Activated CD8-positive, alpha-beta T cell treated with anti-CD3 and anti-CD28 coated beads for 36 hours (primary cell): ENCODE data around the gene MRPS6. TPM values are rescaled to one million over a fixed set of nuclear protein-coding genes. Genes with fewer than 3 reads are reported as not detected.

Source experiments
- ATAC-seq: fragments of 200-7000 bp; cut with Tn5 transposase; one replicate; pipeline ENCODE4 v1.10.0; 2021; ENCODE audit warnings: mild to moderate bottlenecking, moderate library complexity
- CTCF ChIA-PET: fragments of 350-600 bp; sonication (Branson Sonifier 250); formaldehyde crosslinking; loops from one replicate; lab custom pipeline; 2021; ENCODE audit warnings: antibody characterized with exemption; lab: Charles Lee
- POLR2A ChIA-PET: fragments of 350-600 bp; sonication (Branson Sonifier 250); formaldehyde crosslinking; loops from one replicate; lab custom pipeline; 2021; ENCODE audit warnings: antibody characterized with exemption; lab: Charles Lee
- DNase-seq: peaks from one replicate; pipeline ENCODE4 v3.0.0-alpha.2; 2020
- H3K27ac Mint-ChIP-seq: one replicate; pipeline ENCODE4 v1.8.0; 2021; ENCODE audit warnings: mild to moderate bottlenecking, mixed read lengths
- H3K27me3 Mint-ChIP-seq: one replicate; pipeline ENCODE4 v1.8.0; 2021; ENCODE audit warnings: mixed read lengths
- H3K36me3 Mint-ChIP-seq: one replicate; pipeline ENCODE4 v1.8.0; 2021; ENCODE audit warnings: low read depth, mixed read lengths
- H3K4me1 Mint-ChIP-seq: one replicate; pipeline ENCODE4 v1.8.0; 2021; ENCODE audit warnings: low read depth, mixed read lengths
- H3K4me3 Mint-ChIP-seq: one replicate; pipeline ENCODE4 v1.8.0; 2021; ENCODE audit warnings: mild to moderate bottlenecking, moderate library complexity, mixed read lengths
- H3K9me3 Mint-ChIP-seq: one replicate; pipeline ENCODE4 v1.8.0; 2021; ENCODE audit warnings: mixed read lengths
- intact Hi-C: fragments of 100-400 bp; cut with micrococcal nuclease; formaldehyde crosslinking; loops from one replicate; pipeline ENCODE4 v1.10.0; 2022
- total RNA-seq, 2 experiments: library from RNA; stranded (reverse); gene quantifications; one replicate each; pipeline ENCODE4 v1.2.3, GENCODE V29; 2021
- TF ChIP-seq, protein P1 (sequence below): fragments of 200-600 bp; IDR thresholded peaks from one replicate; pipeline ENCODE4 v1.8.0; 2022; ENCODE audit warnings: antibody characterized with exemption, mild to moderate bottlenecking

Gene MRPS6
- total RNA-seq, 2 experiments from 2014 or later = 93.9 to 95.2 TPM

GRCh38 chr21:34029743-34030528, 43.4 kb upstream of the MRPS6 start:
- H3K4me3 Mint-ChIP-seq = peak overlapping the region; percentile 6
- ATAC-seq = peak; percentile 96
- ChIA-PET CTCF (interaction anchor here (0.9 kb wide), 1 partner anchor 106 kb away, joined by 5 read pairs; no protein-coding TSS in a partner anchor), POLR2A (interaction anchor here (1.0 kb wide), 1 partner anchor 53 kb away, joined by 3 read pairs; no protein-coding TSS in a partner anchor)
- H3K27me3 Mint-ChIP-seq = no peaks in the 10 kb centered on the region
- TF ChIP-seq, protein P1, sequence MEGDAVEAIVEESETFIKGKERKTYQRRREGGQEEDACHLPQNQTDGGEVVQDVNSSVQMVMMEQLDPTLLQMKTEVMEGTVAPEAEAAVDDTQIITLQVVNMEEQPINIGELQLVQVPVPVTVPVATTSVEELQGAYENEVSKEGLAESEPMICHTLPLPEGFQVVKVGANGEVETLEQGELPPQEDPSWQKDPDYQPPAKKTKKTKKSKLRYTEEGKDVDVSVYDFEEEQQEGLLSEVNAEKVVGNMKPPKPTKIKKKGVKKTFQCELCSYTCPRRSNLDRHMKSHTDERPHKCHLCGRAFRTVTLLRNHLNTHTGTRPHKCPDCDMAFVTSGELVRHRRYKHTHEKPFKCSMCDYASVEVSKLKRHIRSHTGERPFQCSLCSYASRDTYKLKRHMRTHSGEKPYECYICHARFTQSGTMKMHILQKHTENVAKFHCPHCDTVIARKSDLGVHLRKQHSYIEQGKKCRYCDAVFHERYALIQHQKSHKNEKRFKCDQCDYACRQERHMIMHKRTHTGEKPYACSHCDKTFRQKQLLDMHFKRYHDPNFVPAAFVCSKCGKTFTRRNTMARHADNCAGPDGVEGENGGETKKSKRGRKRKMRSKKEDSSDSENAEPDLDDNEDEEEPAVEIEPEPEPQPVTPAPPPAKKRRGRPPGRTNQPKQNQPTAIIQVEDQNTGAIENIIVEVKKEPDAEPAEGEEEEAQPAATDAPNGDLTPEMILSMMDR = no peak
- no peaks in the 10 kb centered on the region for H3K36me3 Mint-ChIP-seq
- H3K9me3 Mint-ChIP-seq = peaks cover 3% of the 10 kb centered on the region
- H3K27ac Mint-ChIP-seq = peak overlapping the region; percentile 87
- peak; percentile 70 for DNase-seq
- intact Hi-C loops = no loop called here
- H3K4me1 Mint-ChIP-seq = peaks cover 27% of the 10 kb centered on the region

DNA sequence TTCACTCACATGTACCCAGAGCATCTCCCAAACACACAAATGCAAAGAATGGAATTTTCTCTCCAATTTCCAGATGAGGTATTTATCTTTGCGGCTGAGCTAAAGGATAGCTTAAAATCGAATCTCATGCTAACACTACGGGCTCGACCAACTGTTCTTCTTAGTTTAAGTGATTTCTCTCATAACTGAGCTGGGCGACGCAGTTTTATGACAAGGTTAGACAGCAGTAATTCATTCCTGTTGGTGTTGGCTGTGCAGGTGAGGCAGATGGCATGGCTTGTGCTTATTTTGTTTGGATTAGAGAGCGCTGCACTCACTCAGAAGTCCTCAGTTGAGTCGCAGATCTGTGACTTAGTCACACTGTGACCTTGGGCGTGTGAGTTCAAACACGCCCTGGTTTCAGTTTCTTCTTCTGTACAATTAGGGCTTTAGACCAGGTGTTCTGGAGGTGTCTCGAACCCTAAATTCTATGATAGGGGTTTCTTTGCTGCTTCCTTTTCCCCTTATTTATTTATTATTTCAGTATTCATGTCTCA, 41.5 kb upstream of the MRPS6 start:
- peak; percentile 44 for DNase-seq
- no peaks in the 10 kb centered on the region for H3K27me3 Mint-ChIP-seq
- no peaks in the 10 kb centered on the region for H3K36me3 Mint-ChIP-seq
- CTCF ChIA-PET = no interaction called here
- ATAC-seq = peak; percentile 62
- H3K27ac Mint-ChIP-seq = peak overlapping the region; percentile 1
- H3K9me3 Mint-ChIP-seq = peaks cover 6% of the 10 kb centered on the region
- TF ChIP-seq, protein P1 = no peak
- H3K4me1 Mint-ChIP-seq = peaks cover 27% of the 10 kb centered on the region
- H3K4me3 Mint-ChIP-seq = no peak overlapping the region
- POLR2A ChIA-PET = no interaction called here
- intact Hi-C loops = no loop called here

DNA sequence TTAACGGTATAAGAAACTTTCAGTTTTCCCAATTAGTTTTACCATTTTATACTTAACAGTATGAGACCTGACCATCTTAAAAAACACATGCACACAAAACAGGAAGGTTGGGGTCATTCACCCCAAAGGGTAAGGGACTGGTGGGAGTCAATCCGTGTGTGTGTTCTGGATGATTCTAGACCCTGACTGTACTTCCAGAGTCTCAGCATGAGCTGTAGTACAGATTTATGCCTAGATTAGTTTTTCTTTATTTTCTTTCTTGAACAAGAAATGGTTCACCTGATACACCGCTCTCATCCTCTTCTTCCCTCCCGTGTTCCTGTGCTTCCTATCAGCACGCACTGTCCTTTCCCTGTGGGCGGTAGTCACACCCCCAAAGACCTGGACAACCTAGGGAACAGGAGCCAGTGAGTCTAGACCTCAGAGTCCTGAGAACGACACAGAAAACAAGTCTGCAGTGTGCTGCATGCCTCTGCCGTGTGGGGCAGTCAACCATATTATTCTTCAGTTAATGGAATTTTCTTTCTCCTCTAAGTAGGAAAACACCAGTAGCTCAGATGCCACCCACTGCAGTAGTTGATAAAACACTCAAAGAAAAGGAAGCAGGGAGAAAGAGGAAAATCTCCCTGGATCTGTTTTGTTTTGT, 38.9 kb upstream of the MRPS6 start:
- ChIA-PET POLR2A (interaction anchor here (0.7 kb wide), 2 partner anchors 189 to 623 kb away, joined by 3 to 4 read pairs; no protein-coding TSS in a partner anchor), CTCF (interaction anchor here (0.8 to 0.9 kb wide), 2 partner anchors 110 to 313 kb away, joined by 3 read pairs; no protein-coding TSS in a partner anchor)
- DNase-seq (no peak), ATAC-seq (no peak)
- H3K9me3 Mint-ChIP-seq = peaks cover 4% of the 10 kb centered on the region
- TF ChIP-seq, protein P1 = no peak
- no peaks in the 10 kb centered on the region for H3K27me3 Mint-ChIP-seq
- no peak overlapping the region for H3K4me3 Mint-ChIP-seq
- no peak overlapping the region for H3K27ac Mint-ChIP-seq
- peaks cover 25% of the 10 kb centered on the region for H3K4me1 Mint-ChIP-seq
- intact Hi-C loops = no loop called here
- no peaks in the 10 kb centered on the region for H3K36me3 Mint-ChIP-seq

DNA sequence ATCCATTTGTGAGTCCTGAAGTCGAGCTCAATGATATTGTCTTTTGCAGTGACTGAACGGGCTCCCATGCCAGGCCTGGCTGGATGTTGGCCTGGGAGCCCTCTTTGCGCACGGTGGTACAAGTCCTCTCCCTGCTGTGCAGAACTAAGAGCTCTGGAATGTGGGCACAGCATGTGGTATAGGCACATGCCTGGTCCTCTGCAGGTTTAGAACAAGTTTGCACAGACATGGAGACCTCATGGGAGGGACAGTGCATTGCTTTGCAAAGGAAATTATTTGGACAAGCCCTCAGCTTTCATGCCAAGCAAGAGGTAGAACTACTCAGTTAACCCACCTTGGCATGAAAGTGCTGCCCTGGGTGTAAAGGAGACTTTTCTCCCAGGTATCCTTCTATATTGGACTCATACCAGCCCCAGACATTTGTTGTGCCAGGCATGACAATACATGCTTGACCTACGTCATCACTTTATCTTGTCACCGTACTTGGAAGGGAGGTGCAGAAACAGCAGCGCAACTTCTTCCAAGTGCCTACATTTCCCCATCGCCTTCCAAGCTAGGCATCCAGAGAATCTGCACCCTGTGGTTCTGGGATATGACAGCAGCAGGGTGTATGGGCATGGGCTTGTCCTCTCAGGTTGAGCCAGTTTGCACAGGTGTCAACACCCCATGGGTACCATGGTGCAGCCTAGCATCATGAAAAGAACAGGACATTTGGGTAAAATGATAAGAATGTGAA, 37.6 kb upstream of the MRPS6 start:
- H3K4me3 Mint-ChIP-seq = no peak overlapping the region
- CTCF ChIA-PET = interaction anchor here (0.8 to 0.9 kb wide), 2 partner anchors 111 to 312 kb away, joined by 3 read pairs; no protein-coding TSS in a partner anchor
- intact Hi-C loops = no loop called here
- H3K27me3 Mint-ChIP-seq = no peaks in the 10 kb centered on the region
- peaks cover 4% of the 10 kb centered on the region for H3K9me3 Mint-ChIP-seq
- TF ChIP-seq, protein P1 = no peak
- no peaks in the 10 kb centered on the region for H3K36me3 Mint-ChIP-seq
- H3K27ac Mint-ChIP-seq = no peak overlapping the region
- POLR2A ChIA-PET = no interaction called here
- H3K4me1 Mint-ChIP-seq = peaks cover 17% of the 10 kb centered on the region
- DNase-seq (no peak), ATAC-seq (no peak)
